Endodermal cell (in vitro differentiated cells): Measurements from ENCODE around the gene IL22RA1. TPM values are rescaled to one million over a fixed set of nuclear protein-coding genes. Genes with fewer than 3 reads are reported as not detected.

Experiments
- DNase-seq: peaks from one replicate; pipeline ENCODE4 v3.0.0-alpha.2; 2017
- H3K27ac ChIP-seq: 2 replicates; pipeline ENCODE4 v1.5.1; 2013; ENCODE audit warnings: mild to moderate bottlenecking, low read depth, low read length, moderate library complexity
- H3K27me3 ChIP-seq: 2 replicates; pipeline ENCODE4 v1.6.1; 2013; ENCODE audit warnings: mild to moderate bottlenecking, low read length, moderate library complexity; ENCODE audit not compliant: insufficient read depth, control insufficient read depth, poor library complexity, severe bottlenecking
- H3K36me3 ChIP-seq: 2 replicates; pipeline ENCODE4 v1.7.0; 2013; ENCODE audit warnings: mild to moderate bottlenecking, low read length, moderate library complexity; ENCODE audit not compliant: control insufficient read depth, insufficient read depth
- H3K4me1 ChIP-seq: one replicate; pipeline ENCODE4 v1.7.0; 2013; ENCODE audit warnings: low read length; ENCODE audit not compliant: control insufficient read depth, insufficient read depth
- H3K4me3 ChIP-seq: 2 replicates; pipeline ENCODE4 v1.5.1; 2013; ENCODE audit warnings: mild to moderate bottlenecking, low read length, moderate library complexity
- H3K9ac ChIP-seq: 2 replicates; pipeline ENCODE4 v1.6.1; 2013; ENCODE audit warnings: mild to moderate bottlenecking, low read length, moderate library complexity; ENCODE audit not compliant: poor library complexity, severe bottlenecking; ENCODE audit errors: extremely low read depth
- H3K9me3 ChIP-seq: 2 replicates; pipeline ENCODE4 v1.6.1; 2013; ENCODE audit warnings: mild to moderate bottlenecking, low read length, moderate library complexity; ENCODE audit not compliant: control insufficient read depth
- H3K27ac Mint-ChIP-seq: 2 replicates; pipeline ENCODE4 v1.8.0; 2020; ENCODE audit warnings: mixed read lengths
- H3K27me3 Mint-ChIP-seq: 2 replicates; pipeline ENCODE4 v1.8.0; 2021; ENCODE audit warnings: mild to moderate bottlenecking, mixed read lengths; ENCODE audit not compliant: insufficient read depth
- H3K36me3 Mint-ChIP-seq: 2 replicates; pipeline ENCODE4 v1.8.0; 2020; ENCODE audit warnings: low read depth, mixed read lengths
- H3K4me1 Mint-ChIP-seq: 2 replicates; pipeline ENCODE4 v1.8.0; 2020; ENCODE audit warnings: mixed read lengths
- H3K4me3 Mint-ChIP-seq: 2 replicates; pipeline ENCODE4 v1.8.0; 2020; ENCODE audit warnings: mild to moderate bottlenecking, moderate library complexity, mixed read lengths
- H3K9me3 Mint-ChIP-seq: 2 replicates; pipeline ENCODE4 v1.8.0; 2020; ENCODE audit warnings: mild to moderate bottlenecking, mixed read lengths
- WGBS, 2 experiments: methylation state at CpG; one replicate each; pipeline versions ENCODE4 v1.1.5 to v1.1.7; 2013; ENCODE audit warnings: missing lambda C conversion rate in 2 of 2, mixed read lengths in 1 of 2; ENCODE audit not compliant: insufficient coverage in 1 of 2, insufficient read length in 1 of 2; 5-methylcytosine and 5-hydroxymethylcytosine counted together
- total RNA-seq, 2 donors: library from RNA; stranded (reverse); fragmentation: NEBNext Ultra II Directional in 1 of 2; extraction: Animal tissue kit (Norgen Biotek cat#: 25700) in 1 of 2; gene quantifications; 2 replicates in 1 of 2; 3 replicates in 1 of 2; pipeline ENCODE4 v1.2.1, GENCODE V29; 2021
- TF ChIP-seq, protein P1 (sequence below): fragments of 200-600 bp; sonication (generic); conservative IDR thresholded peaks from 2 replicates; pipeline ENCODE4 v1.5.0; 2021; ENCODE audit warnings: antibody characterized with exemption, mild to moderate bottlenecking

The IL22RA1 gene
- total RNA-seq, 2 donors from 2014 or later: not detected

DNA sequence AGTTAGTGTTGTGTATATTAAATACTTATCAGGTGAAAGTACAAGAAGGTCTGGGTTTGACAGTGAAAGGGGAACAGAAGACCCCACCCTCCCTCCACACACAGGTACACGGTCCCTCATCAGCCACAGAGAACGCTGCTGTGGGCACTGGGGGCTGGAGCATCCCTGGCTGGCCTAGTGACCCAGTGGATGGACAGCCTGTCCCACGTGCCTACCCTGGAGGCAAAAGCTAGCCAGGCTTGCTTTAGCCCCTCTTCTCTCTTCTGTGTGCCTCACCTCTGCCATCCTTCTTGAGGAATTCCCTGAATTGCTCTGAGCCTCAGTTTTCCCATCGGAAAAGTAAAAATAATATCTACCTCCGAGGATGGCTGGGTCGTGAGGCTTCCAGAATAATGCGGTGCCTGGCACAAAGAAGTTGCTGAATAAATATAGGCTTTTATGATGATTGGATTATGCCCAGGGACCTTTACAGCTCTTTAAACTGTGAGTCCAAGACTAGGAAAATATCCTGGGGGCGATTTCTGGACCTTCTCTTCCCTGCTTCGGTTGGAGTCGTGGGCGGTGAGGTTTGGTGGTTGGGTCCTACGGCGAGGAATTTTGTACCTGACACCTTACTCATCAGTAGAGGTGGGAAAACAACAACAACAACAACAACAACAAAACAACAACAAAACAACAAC lies 43.2 kb upstream of the IL22RA1 start:
- WGBS, 2 experiments: 78 to 79% methylated on average over 6 to 13 of the region's 13 CpGs
- peak overlapping the region; percentile 74 for H3K9ac ChIP-seq
- Mint-ChIP-seq H3K4me3 (peak overlapping the region; percentile 70), H3K27ac (peak overlapping the region; percentile 90), H3K9me3 (no peaks in the 10 kb centered on the region), H3K27me3 (peaks cover 3% of the 10 kb centered on the region), H3K36me3 (peaks cover 4% of the 10 kb centered on the region), H3K4me1 (peaks cover 10% of the 10 kb centered on the region)
- no peaks in the 10 kb centered on the region for H3K27me3 ChIP-seq
- no peaks in the 10 kb centered on the region for H3K36me3 ChIP-seq
- no peak for DNase-seq
- H3K9me3 ChIP-seq: no peaks in the 10 kb centered on the region
- H3K27ac ChIP-seq: no peak overlapping the region
- H3K4me3 ChIP-seq: peak overlapping the region; percentile 90
- H3K4me1 ChIP-seq: no peaks in the 10 kb centered on the region
- TF ChIP-seq, protein P1, sequence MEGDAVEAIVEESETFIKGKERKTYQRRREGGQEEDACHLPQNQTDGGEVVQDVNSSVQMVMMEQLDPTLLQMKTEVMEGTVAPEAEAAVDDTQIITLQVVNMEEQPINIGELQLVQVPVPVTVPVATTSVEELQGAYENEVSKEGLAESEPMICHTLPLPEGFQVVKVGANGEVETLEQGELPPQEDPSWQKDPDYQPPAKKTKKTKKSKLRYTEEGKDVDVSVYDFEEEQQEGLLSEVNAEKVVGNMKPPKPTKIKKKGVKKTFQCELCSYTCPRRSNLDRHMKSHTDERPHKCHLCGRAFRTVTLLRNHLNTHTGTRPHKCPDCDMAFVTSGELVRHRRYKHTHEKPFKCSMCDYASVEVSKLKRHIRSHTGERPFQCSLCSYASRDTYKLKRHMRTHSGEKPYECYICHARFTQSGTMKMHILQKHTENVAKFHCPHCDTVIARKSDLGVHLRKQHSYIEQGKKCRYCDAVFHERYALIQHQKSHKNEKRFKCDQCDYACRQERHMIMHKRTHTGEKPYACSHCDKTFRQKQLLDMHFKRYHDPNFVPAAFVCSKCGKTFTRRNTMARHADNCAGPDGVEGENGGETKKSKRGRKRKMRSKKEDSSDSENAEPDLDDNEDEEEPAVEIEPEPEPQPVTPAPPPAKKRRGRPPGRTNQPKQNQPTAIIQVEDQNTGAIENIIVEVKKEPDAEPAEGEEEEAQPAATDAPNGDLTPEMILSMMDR: no peak

DNA sequence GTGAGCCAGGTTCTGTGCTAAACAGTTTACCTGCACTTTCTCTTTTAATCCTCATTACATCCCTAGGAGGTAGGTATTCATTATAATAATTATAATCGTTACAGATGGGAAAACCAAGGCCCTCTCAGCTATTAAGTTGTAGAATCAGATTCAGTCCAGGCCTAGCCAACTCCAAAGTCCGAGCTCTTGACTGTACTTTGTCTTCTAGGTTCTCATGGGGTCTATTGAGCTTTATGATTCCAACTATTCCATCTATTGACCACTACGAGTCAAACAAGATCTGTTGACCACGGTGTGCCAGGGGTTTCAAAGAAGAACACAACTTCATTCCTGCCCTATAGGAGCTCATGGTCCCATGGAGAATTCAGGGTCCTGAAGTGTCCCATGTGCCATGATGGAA lies 42.1 kb upstream of the IL22RA1 start:
- H3K9me3 ChIP-seq: no peaks in the 10 kb centered on the region
- 93 to 97% methylated on average over 3 of the region's 4 CpGs for WGBS, 2 experiments
- no peaks in the 10 kb centered on the region for H3K4me1 ChIP-seq
- Mint-ChIP-seq H3K4me3 (no peak overlapping the region), H3K9me3 (no peaks in the 10 kb centered on the region), H3K27ac (no peak overlapping the region), H3K27me3 (peaks cover 3% of the 10 kb centered on the region), H3K4me1 (peaks cover 13% of the 10 kb centered on the region), H3K36me3 (peaks cover 7% of the 10 kb centered on the region)
- TF ChIP-seq, protein P1: no peak
- H3K27ac ChIP-seq: no peak overlapping the region
- no peak overlapping the region for H3K9ac ChIP-seq
- H3K4me3 ChIP-seq: no peak overlapping the region
- no peaks in the 10 kb centered on the region for H3K36me3 ChIP-seq
- H3K27me3 ChIP-seq: no peaks in the 10 kb centered on the region
- DNase-seq: no peak

DNA sequence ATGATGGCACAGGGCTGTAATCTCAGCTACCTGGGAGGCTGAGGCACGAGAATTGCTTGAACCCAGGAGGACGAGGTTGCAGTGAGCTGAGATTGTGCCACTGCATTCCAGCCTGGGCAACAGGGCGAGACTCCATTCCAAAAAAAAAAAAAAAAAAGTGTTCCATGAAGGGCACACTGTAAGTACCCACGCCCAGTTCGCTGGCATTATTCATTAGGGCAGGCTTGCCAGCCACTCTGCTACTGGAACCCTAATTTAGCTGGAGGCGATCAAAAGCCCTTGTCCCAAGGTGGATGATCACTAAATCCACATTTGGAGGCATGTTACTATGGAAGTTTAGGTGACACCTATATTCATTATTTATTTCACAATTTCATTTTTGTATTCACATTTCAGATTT lies 39.1 kb upstream of the IL22RA1 start:
- no peak overlapping the region for H3K27ac Mint-ChIP-seq
- no peaks in the 10 kb centered on the region for H3K9me3 Mint-ChIP-seq
- Histone ChIP-seq H3K27me3 (no peaks in the 10 kb centered on the region), H3K4me3 (no peak overlapping the region), H3K27ac (no peak overlapping the region), H3K4me1 (no peaks in the 10 kb centered on the region), H3K9me3 (no peaks in the 10 kb centered on the region), H3K36me3 (peaks cover 5% of the 10 kb centered on the region), H3K9ac (no peak overlapping the region)
- TF ChIP-seq, protein P1: no peak
- no peaks in the 10 kb centered on the region for H3K27me3 Mint-ChIP-seq
- peaks cover 29% of the 10 kb centered on the region for H3K36me3 Mint-ChIP-seq
- no peak for DNase-seq
- peaks cover 22% of the 10 kb centered on the region for H3K4me1 Mint-ChIP-seq
- H3K4me3 Mint-ChIP-seq: no peak overlapping the region
- WGBS, 2 experiments: 79 to 89% methylated on average over 4 to 6 of the region's 6 CpGs
